ENCODE data around the gene RBX1.

The RBX1 gene

GRCh38 chr22:40920526-40920925, 30.7 kb upstream of the RBX1 start:
- no peak for TF ChIP-seq CTCF (IDR thresholded peaks at IDR 0.05; ENCODE audit: unreplicated experiment in 3 of 3)
- Mint-ChIP-seq H3K36me3 (ENCODE audit: low read depth) (peaks cover 36% of the 10 kb centered on the region), H3K27ac (no peak overlapping the region), H3K9me3 (no peaks in the 10 kb centered on the region), H3K27me3 (ENCODE audit: low read depth) (no peaks in the 10 kb centered on the region), H3K4me1 (no peaks in the 10 kb centered on the region), H3K4me3 (no peak overlapping the region)

- H3K27ac Mint-ChIP-seq: peak overlapping the region in 1 of 3 experiments; percentile 17
- H3K4me3 Mint-ChIP-seq: no peak overlapping the region
- peaks cover 34% of the 10 kb centered on the region for H3K36me3 Mint-ChIP-seq (ENCODE audit: low read depth)
Measured at GRCh38 chr22:40922484-40923303, 28.5 kb upstream of the RBX1 start.

GRCh38 chr22:40928657-40929056, 22.5 kb upstream of the RBX1 start:
- H3K27me3 Mint-ChIP-seq (ENCODE audit: low read depth): no peaks in the 10 kb centered on the region

More at GRCh38 chr22:40922484-40923303, 28.5 kb upstream of the RBX1 start:
- H3K27me3 Mint-ChIP-seq (ENCODE audit: low read depth): no peaks in the 10 kb centered on the region
- TF ChIP-seq CTCF (IDR thresholded peaks at IDR 0.05; ENCODE audit: unreplicated experiment in 3 of 3): peak; percentile 59 to 75 (median 62)
- no peaks in the 10 kb centered on the region for H3K9me3 Mint-ChIP-seq
- H3K4me1 Mint-ChIP-seq: no peaks in the 10 kb centered on the region

GRCh38 chr22:40932396-40932795, 18.8 kb upstream of the RBX1 start:
- Mint-ChIP-seq H3K9me3 (no peaks in the 10 kb centered on the region), H3K4me1 (no peaks in the 10 kb centered on the region), H3K36me3 (ENCODE audit: low read depth) (peaks cover 19% of the 10 kb centered on the region), H3K27me3 (ENCODE audit: low read depth) (no peaks in the 10 kb centered on the region), H3K27ac (no peak overlapping the region), H3K4me3 (no peak overlapping the region)
- TF ChIP-seq CTCF (IDR thresholded peaks at IDR 0.05; ENCODE audit: unreplicated experiment in 3 of 3): no peak

More at GRCh38 chr22:40928657-40929056, 22.5 kb upstream of the RBX1 start:
- no peak for TF ChIP-seq CTCF (IDR thresholded peaks at IDR 0.05; ENCODE audit: unreplicated experiment in 3 of 3)
- Mint-ChIP-seq H3K27ac (no peak overlapping the region), H3K36me3 (ENCODE audit: low read depth) (peaks cover 37% of the 10 kb centered on the region), H3K9me3 (no peaks in the 10 kb centered on the region), H3K4me3 (no peak overlapping the region), H3K4me1 (no peaks in the 10 kb centered on the region)

GRCh38 chr22:40939202-40939601, 12.0 kb upstream of the RBX1 start:
- Mint-ChIP-seq H3K27me3 (ENCODE audit: low read depth) (no peaks in the 10 kb centered on the region), H3K36me3 (ENCODE audit: low read depth) (peaks cover 8% of the 10 kb centered on the region), H3K4me3 (no peak overlapping the region), H3K4me1 (no peaks in the 10 kb centered on the region), H3K27ac (no peak overlapping the region), H3K9me3 (no peaks in the 10 kb centered on the region)
- TF ChIP-seq CTCF (IDR thresholded peaks at IDR 0.05; ENCODE audit: unreplicated experiment in 3 of 3): no peak

Measured in nephron (organoid).